GM04504 (cell line): ENCODE measurements around the gene SAMHD1.
"Not testable (repeated sequence)": the region's sequence is repeated elsewhere in the genome, so short reads cannot be mapped to it uniquely, and the experiment has no call there.

Source experiments
- DNase-seq: peaks from one replicate; pipeline ENCODE4 v3.0.0-alpha.2; 2012; ENCODE audit warnings: low read depth

Gene SAMHD1

DNA sequence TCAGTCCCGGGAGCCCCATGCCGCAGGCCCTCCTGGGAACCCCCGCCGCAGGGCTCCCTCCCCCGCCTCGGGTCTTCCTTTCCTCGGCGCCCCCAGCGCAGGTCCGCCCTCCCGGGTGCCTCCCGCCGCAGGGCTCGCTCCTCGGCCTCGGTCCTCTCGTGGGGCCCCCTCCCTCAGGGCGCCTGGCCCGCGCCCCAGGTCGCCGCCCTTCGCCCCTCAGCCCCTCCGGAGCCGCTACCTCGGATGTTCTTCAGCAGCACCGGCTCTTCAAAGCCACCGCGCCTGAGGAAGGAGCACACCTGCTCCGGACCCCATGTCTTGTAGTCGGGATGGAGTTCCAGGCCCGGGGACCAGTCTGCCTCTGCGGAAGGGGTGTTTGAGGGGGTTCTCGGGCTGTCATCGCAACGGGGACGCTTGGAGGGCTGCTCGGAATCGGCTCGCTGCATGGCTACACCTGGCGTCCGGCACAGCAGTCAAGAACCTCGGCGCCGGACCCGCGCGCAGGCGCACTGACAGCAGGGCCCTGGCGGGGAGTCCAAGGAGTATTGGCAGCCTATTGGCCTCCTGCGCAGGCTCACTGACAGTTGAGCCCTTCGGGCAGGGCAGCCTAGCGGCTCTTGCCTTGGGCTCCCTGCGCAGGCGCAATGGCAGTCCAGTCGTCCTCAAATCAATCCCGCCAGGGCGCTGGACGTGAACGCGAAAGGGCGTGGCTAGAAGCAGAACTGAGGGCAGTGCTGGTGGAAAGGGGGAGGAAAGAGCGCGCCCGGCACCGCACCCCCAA, at the start of gene SAMHD1:
SAMHD1 (minus strand) TSS at position 511 of the 781 bp plus-strand sequence; CDS start at position 446, 65 bp downstream.
- peak; percentile 95 for DNase-seq

DNA sequence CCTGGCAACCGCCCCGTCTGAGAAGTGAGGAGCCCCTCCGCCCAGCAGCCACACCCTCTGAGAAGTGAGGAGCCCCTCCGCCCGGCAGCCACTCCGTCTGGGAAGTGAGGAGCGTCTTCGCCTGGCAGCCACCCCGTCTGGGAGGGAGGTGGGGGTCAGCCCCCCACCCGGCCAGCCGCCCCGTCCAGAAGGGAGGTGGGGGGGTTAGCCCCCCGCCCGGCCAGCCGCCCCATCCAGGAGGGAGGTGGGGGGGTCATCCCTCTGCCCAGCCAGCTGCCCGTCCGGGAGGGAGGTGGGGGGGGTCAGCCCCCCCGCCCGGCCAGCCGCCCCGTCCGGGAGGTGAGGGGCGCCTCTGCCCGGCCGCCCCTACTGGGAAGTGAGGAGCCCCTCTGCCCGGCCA, 48.7 kb upstream of the SAMHD1 start:
- not testable (repeated sequence) for DNase-seq

DNA sequence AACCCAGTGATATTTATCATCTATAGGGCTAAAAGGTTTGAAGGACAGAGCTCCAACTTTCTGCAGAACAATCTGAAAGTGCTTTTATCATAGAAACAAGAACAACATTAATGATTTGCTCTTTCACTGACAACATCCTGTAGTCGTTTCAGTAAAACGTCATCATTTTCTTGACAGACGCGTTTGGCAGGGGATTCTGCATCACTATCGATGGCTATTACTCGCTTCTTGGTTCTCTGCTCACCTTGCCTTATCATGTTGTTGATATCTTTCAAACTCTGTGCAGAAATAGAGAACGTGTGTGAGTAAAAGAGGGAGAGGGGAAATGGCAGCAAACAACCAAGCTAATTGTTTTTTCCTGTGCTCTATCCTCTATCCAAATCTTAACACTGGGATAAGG, 47.1 kb upstream of the SAMHD1 start:
- no peak for DNase-seq

DNA sequence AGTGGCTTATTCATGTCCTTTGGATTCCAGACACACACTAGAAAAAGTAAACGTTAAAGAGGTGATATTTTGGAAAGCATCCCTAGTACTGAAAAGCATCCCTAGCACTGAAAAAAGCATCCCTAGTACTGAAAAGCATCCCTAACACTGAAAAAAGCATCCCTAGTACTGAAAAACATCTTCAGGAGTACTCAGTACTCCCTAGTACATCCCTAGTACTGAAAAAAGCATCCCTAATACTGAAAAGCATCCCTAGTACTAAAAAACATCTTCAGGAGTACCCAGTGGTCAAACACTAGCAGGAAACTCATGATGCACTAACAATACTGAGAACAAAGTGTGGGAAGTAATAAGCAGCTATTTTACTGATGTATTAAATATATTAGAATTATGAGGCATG, 45.6 kb upstream of the SAMHD1 start:
- no peak for DNase-seq

DNA sequence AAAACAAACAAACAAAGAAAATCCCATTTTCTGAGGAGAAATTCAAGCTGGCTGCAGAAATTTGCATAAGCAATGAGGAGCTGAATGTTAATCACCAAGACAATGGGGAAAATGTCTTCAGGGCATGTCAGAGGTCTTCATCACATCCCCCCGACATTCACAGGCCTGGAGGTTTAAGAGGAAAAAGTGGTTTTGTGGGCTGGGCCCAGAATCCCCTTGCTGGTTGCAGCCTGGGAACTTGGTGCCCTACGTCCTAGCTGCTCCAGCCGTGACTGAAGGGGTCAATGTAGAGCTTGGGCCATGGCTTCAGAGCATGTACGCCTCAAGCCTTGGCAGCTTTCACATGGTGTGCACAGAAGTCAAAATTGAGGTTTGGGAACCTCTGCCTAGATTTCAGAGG, 42.7 kb upstream of the SAMHD1 start:
- DNase-seq, result not testable (repeated sequence)

DNA sequence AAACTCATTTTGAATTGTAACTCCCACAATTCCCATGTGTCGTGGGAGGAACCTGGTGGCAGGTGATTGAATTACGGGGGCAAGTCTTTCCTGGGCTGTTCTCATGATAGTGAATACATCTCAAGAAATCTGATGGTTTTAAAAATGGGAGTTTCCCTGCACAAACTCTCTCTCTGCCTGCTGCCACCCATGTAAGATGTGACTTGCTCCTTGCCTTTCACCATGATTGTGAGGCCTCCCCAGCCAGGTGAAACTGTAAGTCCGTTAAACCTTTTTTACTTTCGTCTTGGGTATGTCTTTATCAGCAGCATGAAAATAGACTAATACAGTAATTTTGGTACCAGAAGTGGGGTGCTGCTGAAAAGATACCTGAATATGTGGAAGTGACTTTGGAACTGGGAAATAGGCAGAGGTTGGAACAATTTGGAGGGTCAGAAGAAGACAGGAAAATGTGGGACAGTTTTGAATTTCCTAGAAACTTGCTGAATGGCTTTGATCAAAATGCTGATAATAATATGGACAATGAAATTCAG, 41.4 kb upstream of the SAMHD1 start:
- DNase-seq, result no peak

DNA sequence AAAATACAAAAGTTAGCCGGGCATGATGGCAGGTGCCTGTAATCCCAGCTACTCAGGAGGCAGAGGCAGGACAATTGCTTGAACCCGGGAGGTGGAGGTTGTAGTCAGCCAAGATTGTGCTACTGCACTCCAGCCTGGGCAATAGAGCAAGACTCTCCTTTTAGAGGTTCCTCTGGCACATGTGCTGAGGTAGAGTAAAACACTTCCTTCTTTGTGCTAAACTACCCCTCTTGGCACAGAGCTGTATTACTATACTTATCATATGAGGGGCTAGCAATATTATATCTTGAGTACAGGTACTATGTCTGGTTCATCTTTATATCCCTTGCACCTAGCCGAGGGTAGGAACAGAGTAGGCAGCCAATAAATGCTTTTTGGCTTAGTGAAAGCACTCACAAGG, 40.2 kb upstream of the SAMHD1 start:
- no peak for DNase-seq

DNA sequence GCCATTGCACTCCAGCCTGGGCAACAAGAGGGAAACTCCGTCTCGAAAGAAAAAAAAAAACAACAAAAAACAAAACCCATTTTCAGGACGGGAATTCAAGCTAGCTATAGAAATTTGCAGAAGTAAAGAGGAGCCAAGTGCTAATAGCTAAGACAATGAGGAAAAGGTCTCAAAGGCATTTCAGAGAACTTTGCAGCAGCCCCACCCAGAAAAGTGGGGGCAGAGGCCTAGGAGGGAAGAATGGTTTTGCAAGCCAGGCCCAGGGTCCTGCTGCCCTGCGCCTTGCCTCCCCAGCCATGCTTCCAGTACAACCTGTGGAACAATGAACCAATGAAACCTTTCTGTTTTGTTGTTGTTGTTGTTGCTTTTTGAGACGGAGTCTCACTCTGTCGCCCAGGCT, 38.3 kb upstream of the SAMHD1 start:
- DNase-seq, result no peak

DNA sequence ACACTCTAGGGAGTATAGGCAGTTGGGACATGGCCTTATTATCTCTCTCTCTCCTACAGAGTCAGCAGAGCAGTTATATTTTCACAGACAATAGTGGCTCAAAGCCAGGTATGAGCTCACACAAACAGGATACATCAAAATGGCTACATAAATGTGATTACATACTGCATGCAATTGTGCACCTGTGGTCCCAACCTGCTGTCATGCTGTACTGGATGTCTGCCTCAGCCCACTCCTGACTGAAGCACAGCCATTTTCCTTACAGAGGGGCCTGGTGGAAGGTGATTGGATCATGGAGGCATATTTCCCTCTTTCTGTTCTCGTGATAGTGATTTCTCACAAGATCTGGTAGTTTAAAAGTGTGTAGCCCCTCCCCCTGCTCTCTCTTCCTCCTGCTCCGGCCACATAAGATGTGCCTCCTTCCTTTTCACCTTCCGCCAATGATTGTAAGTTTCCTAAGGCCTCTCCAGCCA, 37.0 kb upstream of the SAMHD1 start:
- peak; percentile 1 for DNase-seq

DNA sequence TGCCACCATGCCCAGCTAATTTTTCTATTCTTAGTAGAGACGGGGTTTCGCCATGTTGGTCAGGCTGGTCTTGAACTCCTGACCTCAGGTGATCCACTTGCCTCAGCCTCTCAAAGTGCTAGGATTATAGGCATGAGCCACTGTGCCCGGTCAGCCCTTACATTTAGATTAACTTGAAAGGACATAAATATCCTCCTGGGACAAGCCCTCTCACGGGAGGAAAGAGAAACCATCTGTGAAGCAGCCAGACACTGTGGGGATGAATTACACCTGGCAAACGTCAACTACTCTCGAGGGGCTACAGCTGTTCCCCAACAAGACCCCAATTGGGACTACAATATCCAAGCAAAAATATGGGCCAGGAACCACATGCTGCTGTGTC, 32.7 kb upstream of the SAMHD1 start:
- no peak for DNase-seq

DNA sequence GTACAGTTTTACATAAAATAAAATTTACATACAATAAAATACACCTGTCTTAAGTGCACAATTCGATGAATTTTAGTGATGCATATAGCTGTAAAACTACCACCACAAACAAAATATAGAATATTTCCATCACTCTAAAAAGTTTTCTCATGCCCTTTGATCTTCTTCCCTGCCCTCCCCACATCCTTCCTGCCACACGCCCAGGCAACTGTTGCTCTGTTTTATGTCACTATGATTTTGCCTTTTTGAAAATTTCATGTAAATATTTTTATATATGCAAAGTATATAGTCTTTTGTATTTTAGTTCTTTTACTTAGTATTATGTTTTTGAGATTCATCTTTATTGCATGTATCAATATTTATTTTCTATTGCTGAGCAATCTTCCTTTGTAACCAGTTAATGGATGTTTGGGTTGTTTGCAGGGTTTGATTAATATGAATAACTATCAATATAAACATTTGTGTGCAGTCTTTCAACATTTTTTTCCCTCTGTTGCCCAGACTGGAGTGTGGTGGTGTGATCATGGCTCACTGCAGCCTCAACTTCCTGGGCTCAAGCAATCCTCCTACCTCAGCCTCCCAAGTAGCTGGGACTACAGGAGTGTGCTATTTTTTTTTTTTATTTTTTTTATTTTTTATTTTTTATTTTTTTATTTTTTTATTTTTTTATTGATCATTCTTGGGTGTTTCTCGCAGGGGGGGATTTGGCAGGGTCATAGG, 23.8 kb upstream of the SAMHD1 start:
- DNase-seq, result no peak

DNA sequence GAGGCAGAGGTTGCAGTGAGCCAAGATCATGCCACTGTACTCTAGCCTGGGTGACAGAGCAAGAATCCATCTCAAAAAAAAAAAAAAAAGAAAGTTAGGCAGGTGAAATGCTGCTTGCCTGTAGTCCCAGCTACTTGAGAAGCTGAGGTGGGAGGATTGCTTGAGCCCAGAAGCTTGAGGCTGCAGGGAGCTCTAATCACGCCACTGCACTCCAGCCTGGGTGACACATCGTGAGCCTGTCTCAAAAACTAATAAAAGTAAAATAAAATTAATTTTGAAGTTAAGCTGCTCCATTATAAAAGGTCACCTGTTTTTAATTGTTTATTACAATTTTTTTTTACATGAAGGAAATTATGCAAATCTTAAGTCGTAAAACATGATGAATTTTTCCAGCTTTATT, 23.2 kb upstream of the SAMHD1 start:
- DNase-seq, result no peak

DNA sequence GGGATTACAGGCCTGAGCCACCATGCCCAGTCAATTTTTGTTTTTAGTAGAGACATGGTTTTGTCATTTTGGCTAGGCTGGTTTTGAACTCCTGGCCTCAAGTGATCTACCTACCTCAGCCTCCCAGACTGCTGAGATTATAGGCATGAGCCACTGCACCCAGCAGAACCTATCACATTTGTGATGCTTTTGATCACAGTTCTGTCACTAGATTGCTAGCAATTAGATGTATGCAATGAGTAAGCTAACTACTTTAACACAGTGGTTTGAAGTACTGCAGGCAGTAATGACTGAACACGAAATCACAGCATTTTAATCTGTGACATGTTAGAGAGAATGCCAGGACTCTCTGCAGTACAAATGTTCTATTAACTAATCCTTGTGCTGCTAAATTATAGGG, 19.6 kb upstream of the SAMHD1 start:
- DNase-seq, result no peak

DNA sequence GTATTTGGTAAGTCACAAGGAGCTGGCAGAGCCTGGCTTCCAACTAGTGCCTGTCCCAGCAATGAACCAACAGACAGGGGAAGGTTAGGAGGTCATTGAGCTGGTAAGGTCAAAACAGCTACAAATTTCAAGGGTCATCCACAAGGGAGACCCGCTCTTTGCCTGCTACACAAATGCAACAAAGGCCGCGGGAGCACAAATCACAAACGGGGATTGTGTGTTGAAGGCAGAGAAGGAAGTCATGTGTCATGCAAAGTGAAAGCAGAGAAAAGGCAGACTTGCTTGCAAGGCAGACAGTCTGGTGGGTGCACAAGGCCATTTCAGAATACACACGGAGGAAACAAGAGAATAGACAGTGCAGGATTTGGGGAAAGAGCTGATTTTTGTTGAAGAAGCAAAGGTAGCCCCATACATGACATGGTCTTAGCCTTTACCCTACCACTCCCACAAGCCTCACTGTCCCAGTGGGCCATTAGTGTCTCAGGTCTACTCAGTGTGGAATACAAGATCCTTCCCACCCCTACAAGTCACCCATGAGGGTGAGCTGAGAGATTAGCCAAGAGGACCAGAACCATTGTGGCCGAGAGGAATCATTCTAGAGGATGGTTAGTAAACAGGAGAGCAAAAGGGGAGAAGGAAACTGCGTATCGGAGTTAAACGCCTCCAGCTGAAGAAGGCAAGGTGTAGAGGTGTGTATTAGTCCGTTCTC, 18.1 kb upstream of the SAMHD1 start:
- no peak for DNase-seq

DNA sequence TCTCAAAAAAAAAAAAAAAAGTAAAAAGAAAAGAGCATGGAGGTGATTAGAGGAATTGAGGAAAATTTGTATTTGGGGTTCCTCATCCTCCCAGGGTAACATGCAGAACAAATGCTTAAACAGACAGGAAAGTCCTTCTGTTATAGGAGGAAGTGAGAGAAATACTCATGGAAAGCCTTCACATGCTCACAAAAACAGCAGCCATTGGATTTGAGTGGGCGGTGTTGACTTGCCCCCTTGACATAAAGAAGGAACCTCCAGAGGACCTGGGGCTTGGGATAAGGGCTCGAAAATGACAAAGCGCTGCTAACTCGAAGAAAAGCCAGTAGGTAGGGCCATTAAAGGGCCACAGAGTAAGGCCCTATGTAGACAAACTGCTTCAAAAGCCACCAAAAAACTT, 17.5 kb upstream of the SAMHD1 start:
- DNase-seq, result no peak

DNA sequence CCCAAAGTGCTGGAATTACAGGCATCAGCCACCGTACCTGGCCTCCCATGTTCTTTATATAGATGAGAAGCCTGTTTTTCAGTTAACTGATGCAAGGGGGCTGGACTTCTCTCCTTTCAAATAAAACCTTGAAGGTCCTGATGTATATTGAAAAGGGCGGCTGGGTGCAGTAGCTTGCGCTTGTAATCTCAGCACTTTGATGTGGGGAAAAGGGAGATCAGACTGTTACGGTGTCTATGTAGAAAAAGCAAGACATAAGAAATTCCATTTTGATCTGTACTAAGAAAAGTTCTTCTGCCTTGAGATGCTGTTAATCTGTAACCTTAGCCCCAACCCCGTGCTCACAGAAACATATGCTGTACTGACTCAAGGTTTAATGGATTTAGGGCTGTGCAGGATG, 16.1 kb upstream of the SAMHD1 start:
- DNase-seq, result no peak

DNA sequence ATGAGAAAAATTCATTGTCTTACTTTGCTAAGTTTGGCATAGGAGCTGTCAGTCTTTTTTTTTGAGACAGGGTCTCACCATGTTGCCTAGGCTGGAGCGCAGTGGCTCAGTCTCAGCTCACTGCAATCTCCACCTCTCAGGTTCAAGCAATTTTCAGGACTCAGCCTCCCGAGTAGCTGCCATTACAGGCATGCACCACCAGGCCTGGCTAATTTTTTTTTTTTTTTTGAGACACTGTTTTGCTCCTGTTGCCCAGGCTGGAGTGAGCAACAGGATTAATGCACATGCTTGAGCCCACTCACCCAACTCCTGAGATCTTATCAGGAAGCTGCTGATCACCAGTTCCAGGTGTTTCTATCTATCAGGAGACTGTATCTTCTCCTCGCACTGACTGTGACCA, 15.5 kb upstream of the SAMHD1 start:
- not testable (repeated sequence) for DNase-seq

DNA sequence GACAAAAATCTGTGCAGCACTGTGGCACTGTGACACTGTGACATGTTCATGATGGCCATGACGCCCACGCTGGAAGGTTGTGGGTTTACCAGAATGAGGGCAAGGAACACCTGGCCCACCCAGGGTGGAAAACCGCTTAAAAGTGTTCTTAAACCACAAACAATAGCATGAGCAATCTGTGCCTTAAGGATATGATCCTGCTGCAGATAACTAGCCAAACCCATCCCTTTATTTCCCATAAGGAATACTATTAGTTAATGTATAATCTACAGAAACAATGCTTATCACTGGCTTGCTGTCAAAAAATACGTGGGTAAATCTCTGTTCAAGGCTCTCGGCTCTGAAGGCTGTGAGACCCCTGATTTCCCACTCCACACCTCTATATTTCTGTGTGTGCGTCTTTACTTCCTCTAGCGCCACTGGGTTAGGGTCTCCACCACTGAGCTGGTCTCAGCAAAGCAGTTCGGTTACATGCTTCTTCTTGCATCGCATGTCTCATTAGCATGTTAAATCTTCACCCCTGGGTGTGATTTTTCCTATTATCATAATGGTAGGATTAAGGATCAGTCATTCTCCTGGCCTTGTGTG, 10.9 kb upstream of the SAMHD1 start:
- DNase-seq, result not testable (repeated sequence)

DNA sequence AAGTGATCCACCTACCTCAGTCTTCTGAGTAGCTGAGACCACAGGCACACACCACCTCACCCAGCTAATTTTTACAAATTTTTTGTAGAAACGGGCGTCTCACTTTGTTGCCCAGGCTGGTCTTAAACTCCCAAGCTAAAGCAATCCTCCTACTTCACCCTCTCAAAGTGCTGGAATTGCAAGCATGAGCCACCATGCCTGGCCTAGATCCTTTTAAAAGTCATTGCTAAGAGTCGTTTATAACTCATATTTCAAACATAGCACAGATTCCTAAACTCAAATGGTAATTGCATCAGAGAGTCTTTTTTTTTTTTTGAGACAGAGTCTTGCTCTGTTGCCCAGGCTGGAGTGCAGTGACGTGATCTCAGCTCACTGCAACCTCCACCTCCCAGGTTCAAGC, 7.7 kb upstream of the SAMHD1 start:
- DNase-seq, result no peak

DNA sequence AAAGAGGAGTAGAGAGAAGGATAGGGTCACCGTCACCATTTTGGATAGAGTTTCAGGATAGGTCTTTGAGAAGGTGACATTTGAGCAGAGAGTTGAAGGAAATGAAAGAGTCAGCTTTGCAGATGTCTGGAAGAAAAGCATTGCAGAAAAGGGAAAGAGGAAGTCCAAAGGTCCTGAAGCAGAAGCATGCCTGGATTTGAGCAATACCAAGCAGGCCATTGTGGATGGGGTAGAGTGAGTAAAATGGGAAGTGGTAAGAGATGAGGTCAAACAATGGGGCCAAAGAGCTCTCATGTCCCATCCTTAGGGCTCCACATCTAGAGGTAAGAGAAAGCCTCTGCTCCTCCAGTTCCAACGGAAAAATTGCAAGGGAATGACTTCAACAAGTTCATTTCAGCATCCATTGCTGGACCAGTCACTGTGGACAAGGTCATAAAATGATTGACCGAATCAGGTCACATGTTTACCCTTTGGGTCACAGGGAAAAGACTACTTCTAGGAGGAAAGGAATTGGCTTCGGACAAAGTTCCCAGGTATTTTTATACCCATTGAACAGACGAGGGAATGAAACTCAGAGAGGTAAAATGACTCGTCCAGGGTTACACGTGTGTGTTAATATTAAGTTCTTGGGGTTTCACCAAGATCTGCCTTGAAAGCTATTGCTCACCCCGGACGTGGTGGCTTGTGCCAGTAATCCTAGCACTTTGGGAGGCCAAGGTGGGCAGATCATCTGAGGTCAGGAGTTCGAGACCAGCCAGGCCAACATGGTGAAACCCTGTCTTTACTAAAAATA, 6.6 kb upstream of the SAMHD1 start:
- no peak for DNase-seq

DNA sequence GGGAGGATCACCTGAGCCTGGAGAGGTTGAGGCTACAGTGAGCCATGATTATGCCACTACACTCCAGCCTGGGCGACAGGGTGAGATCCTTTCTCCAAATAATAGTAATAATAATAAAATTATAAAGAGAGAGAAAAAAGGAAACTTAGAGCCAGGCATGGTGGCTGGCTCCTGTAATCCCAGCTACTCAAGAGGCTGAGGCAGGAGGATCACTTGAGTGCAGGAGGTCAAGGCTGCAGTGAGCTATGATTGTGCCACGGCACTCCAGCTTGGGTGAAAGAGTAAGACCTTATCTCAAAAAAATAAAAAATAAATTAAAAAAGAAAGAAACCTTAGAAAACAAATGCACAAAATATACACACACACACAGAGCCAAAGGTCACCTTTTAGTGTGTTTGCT, 5.2 kb upstream of the SAMHD1 start:
- DNase-seq, result no peak
